ENCODE results near the gene TOP3B. TPM values are rescaled to one million over a fixed set of nuclear protein-coding genes. Genes with fewer than 3 reads are reported as not detected.

The TOP3B gene
- total RNA-seq, 1 experiment from 2014 or later, result 68.6 TPM

- Mint-ChIP-seq H3K27ac (no peak overlapping the region), H3K4me1 (no peaks in the 10 kb centered on the region), H3K27me3 (ENCODE audit: low read depth) (peaks cover 100% of the 10 kb centered on the region), H3K36me3 (no peaks in the 10 kb centered on the region), H3K9me3 (no peaks in the 10 kb centered on the region), H3K4me3 (no peak overlapping the region)
- ChIA-PET CTCF (interaction anchor here (1.0 kb wide), 1 partner anchor 62 kb away, joined by 4 read pairs; no protein-coding TSS in a partner anchor), POLR2A (no interaction called here)
- ATAC-seq, result no peak
- TF ChIP-seq, protein P1, sequence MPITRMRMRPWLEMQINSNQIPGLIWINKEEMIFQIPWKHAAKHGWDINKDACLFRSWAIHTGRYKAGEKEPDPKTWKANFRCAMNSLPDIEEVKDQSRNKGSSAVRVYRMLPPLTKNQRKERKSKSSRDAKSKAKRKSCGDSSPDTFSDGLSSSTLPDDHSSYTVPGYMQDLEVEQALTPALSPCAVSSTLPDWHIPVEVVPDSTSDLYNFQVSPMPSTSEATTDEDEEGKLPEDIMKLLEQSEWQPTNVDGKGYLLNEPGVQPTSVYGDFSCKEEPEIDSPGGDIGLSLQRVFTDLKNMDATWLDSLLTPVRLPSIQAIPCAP (CRISPR knock-in tag; IDR thresholded peaks at IDR 0.05), result no peak
- TF ChIP-seq HMGA2 (CRISPR knock-in tag; IDR thresholded peaks at IDR 0.05), result no peak
- TF ChIP-seq SP1 (CRISPR knock-in tag; conservative IDR thresholded peaks at IDR 0.05), result no peak
- TF ChIP-seq ZNF416 (CRISPR knock-in tag; IDR thresholded peaks at IDR 0.05), result no peak
- TF ChIP-seq ATF3 (CRISPR knock-in tag; conservative IDR thresholded peaks at IDR 0.05), result no peak
- TF ChIP-seq JAZF1 (CRISPR knock-in tag; IDR thresholded peaks at IDR 0.05), result no peak
- no peak for TF ChIP-seq MYBL2 (CRISPR knock-in tag; IDR thresholded peaks at IDR 0.05)
- TF ChIP-seq CTCF (IDR thresholded peaks at IDR 0.05), result no peak
- TF ChIP-seq FOXJ3 (CRISPR knock-in tag; IDR thresholded peaks at IDR 0.05; ENCODE audit: borderline replicate concordance), result no peak
- no peak for TF ChIP-seq ZNF219 (CRISPR knock-in tag; IDR thresholded peaks at IDR 0.05; ENCODE audit: borderline replicate concordance)
- no peak for TF ChIP-seq NFE2L1 (CRISPR knock-in tag; IDR thresholded peaks at IDR 0.05)
- TF ChIP-seq ZNF512 (CRISPR knock-in tag; IDR thresholded peaks at IDR 0.05; ENCODE audit: borderline replicate concordance), result no peak
- TF ChIP-seq GRHL2 (CRISPR knock-in tag; IDR thresholded peaks at IDR 0.05; ENCODE audit: insufficient replicate concordance, severe bottlenecking), result no peak
- TF ChIP-seq ZNF138 (CRISPR knock-in tag; conservative IDR thresholded peaks at IDR 0.05), result no peak
- no peak for TF ChIP-seq ELF4 (CRISPR knock-in tag; IDR thresholded peaks at IDR 0.05; ENCODE audit: low read depth)
- DNase-seq (ENCODE audit: low spot score), result no peak
These were observed 16.1 kb upstream of the TOP3B start for GRCh38 chr22:21998595-21999247.

DNA sequence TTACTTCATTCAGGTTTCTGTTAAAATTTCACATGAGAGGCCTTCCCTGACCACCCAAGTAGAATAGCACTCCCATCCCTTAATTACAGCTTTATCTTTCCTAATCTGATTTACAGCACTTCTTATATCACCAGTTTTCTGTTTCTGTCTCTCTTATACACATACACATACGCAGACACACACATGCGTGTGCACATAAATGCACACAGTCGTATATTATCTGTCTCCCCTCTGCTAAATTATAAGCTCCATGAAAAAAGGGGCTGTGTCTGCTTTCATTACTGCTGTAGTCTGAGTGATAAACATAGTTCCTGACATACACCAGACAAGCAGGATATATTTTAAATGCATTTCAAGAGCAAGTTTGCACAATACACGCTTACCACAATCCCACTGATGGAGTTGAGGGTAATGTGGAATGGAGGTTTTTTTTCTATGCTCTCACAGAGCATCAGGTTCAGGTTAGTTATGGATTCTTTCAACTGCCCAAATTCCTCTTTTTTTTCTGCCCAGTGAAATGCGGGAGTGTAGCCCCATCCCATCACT lies 13.7 kb upstream of the TOP3B start:
- Mint-ChIP-seq H3K4me1 (no peaks in the 10 kb centered on the region), H3K4me3 (no peak overlapping the region), H3K27me3 (ENCODE audit: low read depth) (peaks cover 100% of the 10 kb centered on the region), H3K9me3 (no peaks in the 10 kb centered on the region), H3K36me3 (no peaks in the 10 kb centered on the region), H3K27ac (no peak overlapping the region)
- ChIA-PET CTCF (interaction anchor here (1.0 kb wide), 1 partner anchor 24 kb away, joined by 5 read pairs; no protein-coding TSS in a partner anchor), POLR2A (no interaction called here)
- DNase-seq (ENCODE audit: low spot score) (no peak), ATAC-seq (no peak)
- TF ChIP-seq GABPB1 (CRISPR knock-in tag; IDR thresholded peaks at IDR 0.05) (no peak), IRF2 (CRISPR knock-in tag; IDR thresholded peaks at IDR 0.05; ENCODE audit: borderline replicate concordance, low read depth) (no peak), ATF6 (CRISPR knock-in tag; IDR thresholded peaks at IDR 0.05) (no peak), USF1 (CRISPR knock-in tag; IDR thresholded peaks at IDR 0.05) (no peak), CTCF (IDR thresholded peaks at IDR 0.05) (no peak), ZBTB43 (CRISPR knock-in tag; IDR thresholded peaks at IDR 0.05) (no peak), NFYB (CRISPR knock-in tag; conservative IDR thresholded peaks at IDR 0.05; ENCODE audit: low read depth) (no peak)
- TF ChIP-seq, protein P2, sequence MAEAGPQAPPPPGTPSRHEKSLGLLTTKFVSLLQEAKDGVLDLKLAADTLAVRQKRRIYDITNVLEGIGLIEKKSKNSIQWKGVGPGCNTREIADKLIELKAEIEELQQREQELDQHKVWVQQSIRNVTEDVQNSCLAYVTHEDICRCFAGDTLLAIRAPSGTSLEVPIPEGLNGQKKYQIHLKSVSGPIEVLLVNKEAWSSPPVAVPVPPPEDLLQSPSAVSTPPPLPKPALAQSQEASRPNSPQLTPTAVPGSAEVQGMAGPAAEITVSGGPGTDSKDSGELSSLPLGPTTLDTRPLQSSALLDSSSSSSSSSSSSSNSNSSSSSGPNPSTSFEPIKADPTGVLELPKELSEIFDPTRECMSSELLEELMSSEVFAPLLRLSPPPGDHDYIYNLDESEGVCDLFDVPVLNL (CRISPR knock-in tag; IDR thresholded peaks at IDR 0.05; ENCODE audit: borderline replicate concordance, low read depth), result no peak
